Stimulated activated naive CD4-positive, alpha-beta T cell treated with Interleukin-2 at 50 U/mL for 16 hours (primary cell): Measurements from ENCODE around the gene GALNT2.

Experiments used
- DNase-seq: peaks from one replicate; lab custom pipeline; 2025; lab: John Stamatoyannopoulos, UW

GALNT2 gene

DNA sequence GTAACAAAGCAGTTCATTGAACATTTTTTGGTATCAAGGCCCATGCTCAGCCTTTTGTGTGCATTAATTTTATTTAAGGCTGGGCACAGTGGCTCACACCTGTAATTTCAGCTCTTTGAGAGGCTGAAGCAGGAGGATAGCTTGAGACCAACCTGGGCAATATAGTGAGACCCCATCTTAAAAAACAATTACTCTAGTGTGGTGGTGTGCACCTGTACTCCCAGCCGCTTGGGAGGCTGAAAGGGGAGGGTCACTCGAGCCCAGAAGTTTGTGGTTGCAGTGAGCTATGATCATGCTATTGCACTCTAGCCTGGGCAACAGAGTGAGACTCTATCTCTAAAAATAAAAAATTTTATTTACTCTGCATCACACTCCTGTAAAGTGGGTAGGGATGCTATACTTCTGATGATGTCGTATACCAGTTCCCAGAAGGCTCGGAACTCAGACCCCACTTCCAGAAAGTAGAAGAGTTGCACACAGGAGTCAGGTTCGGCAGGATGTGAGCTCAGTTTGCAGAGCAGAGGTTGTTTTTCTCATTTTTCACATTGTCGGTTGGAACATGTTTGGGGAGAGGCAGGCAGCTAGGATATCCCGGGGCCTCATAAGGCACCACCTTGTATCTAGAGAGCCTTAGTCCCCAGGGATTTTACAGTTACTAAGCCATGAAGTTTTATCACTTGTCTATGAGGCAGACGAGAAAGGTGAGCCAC lies 144.6 kb downstream of the GALNT2 start:
- DNase-seq, result no peak

GRCh38 chr1:230212405-230212936 lies 145.4 kb downstream of the GALNT2 start:
- no peak for DNase-seq

DNA sequence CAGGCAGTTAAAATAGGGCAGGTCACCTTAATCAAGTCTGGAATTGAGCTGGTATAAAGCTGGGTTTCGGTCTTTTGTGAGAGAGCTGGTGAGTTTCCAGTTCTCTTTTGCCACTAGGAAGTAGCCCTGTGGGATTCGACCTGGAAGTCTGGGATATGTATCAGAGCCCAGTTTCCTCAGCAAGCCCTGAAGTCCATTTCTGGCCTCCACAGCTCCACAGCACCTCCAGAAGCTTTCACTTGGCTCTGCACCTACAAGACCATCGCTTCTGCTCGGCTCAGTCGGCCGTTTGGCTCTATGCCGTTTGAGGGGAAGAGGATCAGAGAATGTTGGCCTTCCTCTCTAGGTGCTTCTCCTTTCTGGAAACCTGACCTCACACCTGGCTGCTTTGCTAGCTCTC lies 148.0 kb downstream of the GALNT2 start:
- DNase-seq, result no peak

DNA sequence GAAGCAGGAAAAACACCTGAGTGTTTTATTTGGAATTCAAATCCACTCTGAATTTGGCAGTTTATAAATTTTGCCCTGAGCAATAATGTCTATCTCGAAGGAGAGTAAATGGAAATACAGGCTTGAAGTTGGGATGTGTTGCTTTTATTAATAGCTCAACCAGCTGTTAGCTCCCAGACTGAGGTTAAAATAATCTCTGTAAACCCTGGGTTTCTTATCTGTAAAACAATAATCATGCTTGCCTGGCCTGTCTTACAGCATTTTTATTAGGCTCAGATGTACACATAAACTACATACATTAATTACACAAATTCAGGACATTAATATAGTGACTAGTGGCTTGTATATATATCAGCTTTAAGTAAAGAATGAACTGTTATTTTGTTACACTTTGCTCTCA lies 148.5 kb downstream of the GALNT2 start:
- DNase-seq, result no peak

DNA sequence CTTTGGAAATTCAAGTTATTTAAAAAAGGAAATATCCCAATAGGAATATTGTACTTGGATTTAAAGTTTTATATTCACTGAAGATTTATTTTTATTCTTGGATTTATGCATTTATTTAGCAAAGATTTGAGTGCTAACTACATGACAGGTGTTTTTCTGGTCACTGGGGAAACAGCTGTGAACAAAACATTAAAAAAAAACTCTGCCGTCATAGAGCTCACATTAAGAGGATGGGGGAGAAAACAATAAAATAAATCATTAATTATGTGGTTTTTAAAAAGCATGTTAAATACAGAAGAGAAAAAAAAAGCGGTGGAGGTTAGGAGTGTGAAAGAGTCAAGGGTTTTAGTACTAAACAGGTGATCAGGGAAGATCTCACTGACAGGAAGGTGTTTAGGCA lies 149.9 kb downstream of the GALNT2 start:
- DNase-seq, result no peak

GRCh38 chr1:230218667-230219066 lies 151.6 kb downstream of the GALNT2 start:
- DNase-seq, result no peak

GRCh38 chr1:230219174-230220067 lies 152.4 kb downstream of the GALNT2 start:
- DNase-seq, result no peak

- no peak for DNase-seq
These were observed 153.4 kb downstream of the GALNT2 start for GRCh38 chr1:230220478-230220877.

- no peak for DNase-seq
These were observed 153.9 kb downstream of the GALNT2 start for GRCh38 chr1:230220907-230221306.

DNA sequence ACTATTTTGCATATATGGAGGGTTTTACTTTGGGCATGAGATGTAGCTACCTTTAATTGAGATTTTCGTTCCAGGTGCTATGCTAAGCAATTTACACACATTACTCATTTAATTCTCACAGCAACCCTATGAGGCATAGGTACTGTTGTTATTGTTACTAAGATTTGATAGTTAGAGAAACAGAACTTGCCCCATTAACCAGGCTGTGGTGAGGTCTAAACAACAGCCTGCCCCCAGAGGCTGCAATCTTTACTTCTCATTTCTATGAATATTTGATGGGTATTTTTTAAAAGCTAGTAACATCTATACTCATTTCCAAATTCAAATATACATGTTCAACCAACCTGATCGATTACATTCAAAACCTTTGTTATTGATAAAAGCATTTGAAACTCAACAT lies 155.6 kb downstream of the GALNT2 start:
- no peak for DNase-seq

DNA sequence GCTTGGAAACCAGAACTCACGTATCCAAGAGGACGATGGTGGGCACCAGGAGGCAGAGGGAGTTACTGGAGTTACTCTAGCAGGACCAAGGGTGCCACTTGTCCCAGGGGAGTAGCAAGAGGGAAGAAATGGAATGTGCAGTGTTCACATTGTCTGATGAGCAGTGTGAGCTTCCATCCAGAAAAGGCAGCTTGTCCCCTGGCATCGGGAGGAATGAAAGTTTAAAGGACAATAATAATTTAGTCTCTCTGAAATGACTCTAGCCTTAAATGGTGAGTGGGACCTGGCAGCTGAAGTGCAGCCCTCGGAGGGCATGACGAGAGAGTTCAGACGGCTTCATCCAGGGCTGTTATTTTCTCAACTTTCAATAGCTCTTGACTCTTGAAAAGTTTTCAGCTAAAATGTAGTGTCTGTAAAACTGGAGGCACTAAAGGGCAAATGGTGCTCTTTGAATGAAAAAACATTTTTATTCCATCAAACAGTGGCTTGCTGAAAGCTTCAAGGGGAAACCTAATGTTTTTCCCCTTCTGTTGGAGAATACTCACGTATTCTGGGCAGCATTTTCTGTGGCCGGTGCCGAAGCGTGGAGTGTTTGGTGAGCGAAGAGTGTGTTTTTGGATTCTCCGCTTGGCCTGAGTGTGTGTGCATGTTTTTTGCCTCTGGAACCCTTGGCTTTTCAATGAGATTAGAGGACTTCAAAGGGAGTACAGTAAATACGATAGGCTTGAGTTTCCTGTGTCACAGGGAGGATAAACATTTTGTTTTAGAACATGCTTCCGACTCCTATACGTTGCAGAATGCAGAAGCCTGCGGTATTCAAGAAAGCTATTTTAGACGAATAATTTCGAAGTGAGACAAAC lies 157.3 kb downstream of the GALNT2 start:
- DNase-seq, result no peak

DNA sequence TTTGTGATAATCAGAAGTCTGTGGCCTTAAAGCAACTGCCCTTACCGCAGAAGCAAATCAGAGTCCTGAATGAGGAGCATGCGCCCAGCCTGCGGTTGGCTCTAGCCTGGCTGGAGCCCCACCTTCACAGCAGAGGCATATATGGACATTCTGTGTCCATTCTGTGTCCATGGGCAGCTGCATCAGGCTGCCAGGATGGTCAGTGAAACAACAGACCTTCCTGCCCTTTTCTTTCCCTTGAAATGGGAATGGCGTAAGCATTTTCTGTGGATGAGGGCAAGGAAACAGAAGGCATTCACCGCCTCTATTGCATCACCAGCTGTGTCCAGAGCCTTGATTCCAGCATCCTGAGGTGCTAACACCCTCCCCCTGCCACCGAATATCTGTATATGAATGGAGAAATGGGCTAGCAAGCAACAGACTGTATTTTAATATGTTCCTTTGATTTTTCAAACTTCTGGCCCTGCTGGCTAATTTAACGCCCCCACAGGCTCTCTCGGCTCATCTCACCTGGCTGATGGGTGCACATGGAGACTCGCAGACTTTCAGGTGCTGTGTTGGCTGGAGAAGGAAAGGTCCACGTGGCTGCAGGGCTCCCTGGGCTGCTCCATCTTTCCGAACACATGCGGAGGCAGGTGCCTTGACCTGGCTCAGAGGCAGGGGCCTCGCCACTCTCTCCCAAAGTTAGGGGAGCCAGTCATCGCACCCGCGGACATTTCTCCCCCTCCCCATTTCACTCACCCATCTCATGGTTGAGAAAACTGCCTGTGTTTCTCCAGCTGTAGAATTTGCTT lies 159.2 kb downstream of the GALNT2 start:
- no peak for DNase-seq

GRCh38 chr1:230226814-230227213 lies 159.8 kb downstream of the GALNT2 start:
- no peak for DNase-seq

DNA sequence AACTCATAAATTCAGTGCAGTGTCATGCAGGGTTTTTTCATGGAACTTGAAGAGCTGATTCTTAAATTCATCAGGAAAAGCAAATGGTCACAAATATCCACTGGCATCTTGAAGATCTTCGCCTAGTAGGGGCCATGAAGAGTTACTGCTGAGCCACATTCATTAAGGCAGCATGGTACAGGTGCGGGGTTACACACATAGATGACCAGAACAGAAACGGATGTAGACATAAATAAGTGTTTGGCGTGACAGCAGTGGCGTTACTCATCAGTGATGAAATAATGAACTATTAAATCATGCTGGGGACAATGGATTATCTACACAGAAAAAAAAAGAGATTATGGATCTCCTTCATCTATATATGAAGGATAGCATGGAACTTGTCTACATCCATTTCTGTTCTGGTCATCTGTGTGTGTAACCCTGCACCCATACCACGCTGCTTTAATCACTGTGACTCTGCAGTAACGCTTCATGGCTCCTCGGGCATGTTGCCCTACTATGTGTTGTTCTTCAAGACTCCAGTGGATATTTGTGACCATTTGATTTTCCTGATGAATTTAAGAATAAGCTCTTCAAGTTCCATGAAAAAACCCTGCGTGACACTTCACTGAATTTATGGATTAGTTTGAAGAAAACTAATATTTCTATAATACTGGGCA lies 161.3 kb downstream of the GALNT2 start:
- no peak for DNase-seq

GRCh38 chr1:230230273-230230672 lies 163.2 kb downstream of the GALNT2 start:
- no peak for DNase-seq

DNA sequence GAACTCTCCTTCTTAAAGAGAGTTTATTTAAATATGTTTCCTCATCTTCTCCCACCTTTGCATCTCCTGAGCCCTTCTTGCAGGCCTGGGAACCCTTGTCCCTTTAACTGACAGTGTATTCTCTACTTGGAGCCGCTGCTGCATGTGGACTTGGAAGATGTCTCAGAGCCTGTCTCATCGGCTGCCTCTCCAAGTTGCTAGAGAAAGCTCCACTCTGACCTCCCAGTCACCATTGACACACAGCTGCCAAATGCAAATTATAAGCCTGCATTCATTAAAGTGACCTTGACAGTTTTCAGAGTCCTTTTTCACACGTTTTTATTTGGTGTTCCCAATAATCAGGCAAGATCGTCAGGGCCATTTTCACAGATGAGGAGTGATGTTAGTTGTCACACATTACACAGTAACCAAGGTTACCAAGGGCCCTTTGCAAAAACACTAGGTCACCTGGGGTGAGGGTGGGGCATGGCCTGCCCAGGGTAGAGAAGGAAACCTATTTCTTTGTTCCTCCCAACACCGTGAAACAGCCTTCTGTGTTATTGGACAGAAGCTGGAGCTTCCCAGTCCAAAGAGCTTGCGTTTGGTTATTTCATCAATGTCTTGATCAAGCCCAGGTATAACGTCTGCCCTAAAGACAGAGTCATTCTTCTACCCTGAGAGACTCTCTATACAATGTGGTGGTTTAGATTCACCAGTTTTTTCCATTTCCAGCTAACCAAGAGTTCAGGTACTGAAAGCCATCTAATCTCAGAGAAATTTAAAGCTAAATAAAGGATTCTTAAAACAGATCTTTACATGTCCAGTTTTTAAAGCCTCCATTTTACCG lies 164.1 kb downstream of the GALNT2 start:
- no peak for DNase-seq

DNA sequence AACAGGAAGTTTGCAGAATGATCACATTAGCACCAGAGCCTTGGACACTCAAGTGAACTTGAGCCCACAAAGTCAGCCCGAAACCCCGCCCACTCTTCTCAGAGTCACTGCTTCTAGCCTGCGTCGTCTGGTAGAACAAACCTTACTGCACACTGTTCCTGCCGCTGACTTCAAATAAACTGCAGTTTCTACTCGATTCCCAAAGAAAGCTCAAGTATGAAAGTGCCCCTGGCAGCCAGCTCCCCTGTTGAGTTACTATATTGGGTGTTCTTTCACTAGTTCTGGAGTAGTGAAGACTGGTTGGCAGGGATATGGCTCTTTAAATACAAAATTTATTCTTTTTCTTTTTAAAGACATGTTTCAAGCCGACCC lies 164.7 kb downstream of the GALNT2 start:
- no peak for DNase-seq

DNA sequence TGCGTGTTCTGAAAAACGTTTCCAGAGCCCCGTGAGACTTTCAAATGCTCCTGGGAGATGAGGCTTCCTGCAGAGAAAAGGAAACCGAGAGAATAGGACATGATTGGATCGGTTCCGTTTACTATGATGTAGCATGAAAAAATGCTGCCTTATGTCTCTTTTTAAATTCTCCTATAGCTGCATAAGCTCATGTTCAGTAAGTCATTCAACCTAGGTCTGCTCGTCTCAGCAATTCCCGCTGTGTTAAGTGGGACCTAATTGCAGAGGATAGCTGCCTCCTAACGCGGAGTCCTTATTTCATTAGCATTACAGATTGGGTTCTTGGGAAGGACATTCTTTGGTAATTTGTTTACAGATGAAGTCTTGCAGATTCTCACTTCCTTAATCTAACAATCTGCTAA lies 165.3 kb downstream of the GALNT2 start:
- no peak for DNase-seq

DNA sequence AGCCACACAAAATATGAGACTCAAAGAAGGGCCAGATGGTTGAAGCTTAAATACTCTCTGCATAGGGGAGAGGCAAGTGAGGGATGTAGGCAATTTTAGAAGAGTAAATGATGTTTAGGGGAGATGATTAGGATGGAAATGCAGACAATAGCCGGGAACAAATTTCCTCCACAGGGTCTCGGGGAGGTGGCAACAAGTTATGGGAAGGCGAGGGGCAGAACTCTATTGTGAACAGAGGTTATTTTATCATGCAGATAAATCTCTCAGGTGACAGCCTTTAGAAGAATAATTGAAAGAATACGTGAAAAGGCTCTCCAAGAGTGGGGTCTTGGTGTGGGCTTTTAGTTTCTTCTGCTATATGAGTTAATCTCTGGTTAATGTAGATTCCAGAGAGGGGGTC lies 166.7 kb downstream of the GALNT2 start:
- no peak for DNase-seq

GRCh38 chr1:230235876-230236275 lies 168.8 kb downstream of the GALNT2 start:
- DNase-seq, result no peak
